Right lobe of liver (tissue), 6 donors: Measurements from ENCODE around the gene S1PR4. TPM values are rescaled to one million over a fixed set of nuclear protein-coding genes. Genes with fewer than 3 reads are reported as not detected.
"Not testable (repeated sequence)": the region's sequence is repeated elsewhere in the genome, so short reads cannot be mapped to it uniquely, and the experiment has no call there.

Experiments used
- ATAC-seq, 4 donors: fragments of 200-7000 bp; cut with Tn5 transposase; one replicate each; pipeline ENCODE4 v1.9.1; 2020; ENCODE audit warnings: mild to moderate bottlenecking in 4 of 4, moderate library complexity in 4 of 4
- DNase-seq, 3 donors: peaks; one replicate each; pipeline ENCODE4 v3.0.0-alpha.2; 2020
- H3K27ac ChIP-seq, 3 donors: fragments of 200-600 bp; one replicate each; pipeline ENCODE4 v1.8.0; 2022
- H3K27me3 ChIP-seq, 2 donors: fragments of 200-600 bp; one replicate each; pipeline ENCODE4 v1.8.0; 2022
- H3K36me3 ChIP-seq, 4 donors: fragments of 200-600 bp; sonication (generic) in 1 of 4; one replicate each; pipeline versions ENCODE4 v1.5.1 to v1.8.0; 2017 to 2022; ENCODE audit warnings: control low read depth in 1 of 4
- H3K4me1 ChIP-seq, 4 donors: fragments of 200-600 bp; sonication (generic) in 1 of 4; one replicate each; pipeline versions ENCODE4 v1.5.1 to v1.8.0; 2017 to 2022; ENCODE audit warnings: control low read depth in 1 of 4
- H3K4me3 ChIP-seq, 3 donors: fragments of 200-600 bp; one replicate each; pipeline ENCODE4 v1.8.0; 2022
- H3K9me3 ChIP-seq, 4 donors: fragments of 200-600 bp; sonication (generic) in 1 of 4; one replicate each; pipeline versions ENCODE4 v1.5.1 to v1.8.0; 2017 to 2022; ENCODE audit warnings: control low read depth in 1 of 4
- CTCF ChIP-seq, 4 donors: fragments of 200-600 bp in 3 of 4; fragments of 450-650 bp in 1 of 4; IDR thresholded peaks; one replicate each; pipeline versions ENCODE4 v1.5.1 to v1.8.0; 2016 to 2022; ENCODE audit warnings: antibody characterized with exemption in 4 of 4, mild to moderate bottlenecking in 2 of 4
- POLR2A ChIP-seq: fragments of 450-650 bp; IDR thresholded peaks from one replicate; pipeline ENCODE4 v1.6.1; 2017; ENCODE audit warnings: antibody characterized with exemption, mild to moderate bottlenecking
- WGBS: methylation state at CpG from one replicate; pipeline ENCODE4 v1.1.6; 2018; ENCODE audit warnings: low coverage, low lambda C conversion rate; ENCODE audit not compliant: insufficient coverage; ENCODE audit errors: missing lambda C conversion rate; 5-methylcytosine and 5-hydroxymethylcytosine counted together
- intact Hi-C, 2 donors: fragments of 100-400 bp; cut with DNase I; formaldehyde crosslinking; loops; one replicate each; pipeline versions ENCODE4 v1.11.2 to v1.14.1; 2022
- total RNA-seq, 6 experiments: library from RNA; depleted of rRNA in 2 of 6; stranded (reverse); fragments of >200 nt in 2 of 6; fragmentation: NEBNext Ultra II Directional in 3 of 6; extraction: Animal tissue kit (Norgen Biotek cat#: 25700) in 3 of 6; gene quantifications; one replicate each; pipeline versions ENCODE4 v1.1.0 to v1.2.4, GENCODE V29; 2016 to 2023
- donor health status: DM: no; HTN: yes; CAD: no.
- donor health status: DM: no; HTN: no; CAD: no.
- donor health status: DM: no; HTN: no; CAD: no.
- donor health status: DM: no; HTN: yes; CAD: no.
- donor health status: DM: no; HTN: yes; CAD: no.

The S1PR4 gene
- total RNA-seq, 6 experiments from 2014 or later: 0.53 to 2.2 (median 0.97) TPM

- intact Hi-C loops: no loop called here
- DNase-seq (no peak), ATAC-seq (no peak)
- no peaks in the 10 kb centered on the region for H3K9me3 ChIP-seq
- H3K27ac ChIP-seq: no peak overlapping the region
- H3K27me3 ChIP-seq: no peaks in the 10 kb centered on the region
- no peak overlapping the region for H3K4me3 ChIP-seq
- 83% methylated on average over 4 of the region's 14 CpGs for whole genome bisulfite sequencing
- H3K36me3 ChIP-seq: peaks cover 0 to 14% (median 0%) of the 10 kb centered on the region in 4 donors
- TF ChIP-seq CTCF (IDR thresholded peaks at IDR 0.05) (no peak), POLR2A (no peak)
- no peaks in the 10 kb centered on the region for H3K4me1 ChIP-seq
Measured at GRCh38 chr19:3201911-3202310, 23.3 kb downstream of the S1PR4 start.

- WGBS: 70% methylated on average over 3 of the region's 12 CpGs
- no peak for ATAC-seq
- H3K4me1 ChIP-seq: no peaks in the 10 kb centered on the region
- H3K9me3 ChIP-seq: no peaks in the 10 kb centered on the region
- H3K27me3 ChIP-seq: no peaks in the 10 kb centered on the region
- DNase-seq: no peak
- TF ChIP-seq CTCF (IDR thresholded peaks at IDR 0.05) (no peak), POLR2A (no peak)
- H3K36me3 ChIP-seq: peaks cover 0 to 18% (median under 1%) of the 10 kb centered on the region in 4 donors
- intact Hi-C loops: no loop called here
- H3K4me3 ChIP-seq: no peak overlapping the region
- no peak overlapping the region for H3K27ac ChIP-seq
Measured at GRCh38 chr19:3202346-3202745, 23.8 kb downstream of the S1PR4 start.

- peaks cover 0 to 21% (median 2%) of the 10 kb centered on the region in 4 donors for H3K36me3 ChIP-seq
- H3K27me3 ChIP-seq, ATAC-seq, H3K27ac ChIP-seq, DNase-seq, H3K4me3 ChIP-seq, intact Hi-C loops, H3K4me1 ChIP-seq, H3K9me3 ChIP-seq: not testable (repeated sequence)
- 85% methylated on average over 2 of the region's 7 CpGs for WGBS
Measured at GRCh38 chr19:3202895-3203294, 24.3 kb downstream of the S1PR4 start.

- Histone ChIP-seq H3K27me3 (no peaks in the 10 kb centered on the region), H3K36me3 (peaks cover 0 to 21% (median 3%) of the 10 kb centered on the region in 4 donors), H3K4me1 (no peaks in the 10 kb centered on the region), H3K27ac (no peak overlapping the region), H3K4me3 (no peak overlapping the region), H3K9me3 (no peaks in the 10 kb centered on the region)
- no peak for TF ChIP-seq POLR2A
- no peak for TF ChIP-seq CTCF (IDR thresholded peaks at IDR 0.05)
- no CpG with 5 or more reads among the region's 43 CpGs for WGBS
- DNase-seq: no peak
- intact Hi-C loops: no loop called here
- ATAC-seq: no peak
Measured at GRCh38 chr19:3203805-3204645, 25.5 kb downstream of the S1PR4 start.

GRCh38 chr19:3204646-3205275, 26.2 kb downstream of the S1PR4 start:
- intact Hi-C loops: no loop called here
- no peaks in the 10 kb centered on the region for H3K4me1 ChIP-seq
- H3K36me3 ChIP-seq: peaks cover 0 to 21% (median 3%) of the 10 kb centered on the region in 4 donors
- DNase-seq: no peak
- TF ChIP-seq POLR2A (no peak), CTCF (IDR thresholded peaks at IDR 0.05) (no peak)
- no peaks in the 10 kb centered on the region for H3K27me3 ChIP-seq
- no peak overlapping the region for H3K4me3 ChIP-seq
- no CpG with 5 or more reads among the region's 35 CpGs for WGBS
- no peak for ATAC-seq
- no peak overlapping the region for H3K27ac ChIP-seq
- no peaks in the 10 kb centered on the region for H3K9me3 ChIP-seq
